PC-3 (cell line): ENCODE results near the gene MAP1B. TPM values are rescaled to one million over a fixed set of nuclear protein-coding genes. Genes with fewer than 3 reads are reported as not detected.

ENCODE experiments used
- ATAC-seq: fragments of 200-7000 bp; cut with Tn5 transposase; 2 replicates; pipeline ENCODE4 v1.9.1; 2020; ENCODE audit warnings: mild to moderate bottlenecking, moderate library complexity
- BruUV-seq: library from RNA; stranded (reverse); fragments of 400-500 nt; replicated peaks from 2 replicates; lab custom pipeline; 2021; lab: Mats Ljungman, UMichigan
- CTCF ChIA-PET: fragments of 300-600 bp; sonication (Branson Sonifier 250); formaldehyde crosslinking; loops from one replicate; lab custom pipeline; 2022; ENCODE audit warnings: antibody characterized with exemption; lab: Charles Lee
- POLR2A ChIA-PET: fragments of 300-600 bp; sonication (Branson Sonifier 250); formaldehyde crosslinking; loops from one replicate; lab custom pipeline; 2022; ENCODE audit warnings: antibody characterized with exemption; ENCODE audit not compliant: unreplicated experiment; lab: Charles Lee
- DNase-seq: peaks from one replicate; pipeline ENCODE4 v3.0.0-alpha.2; 2015
- H2AFZ ChIP-seq: fragments of 300-600 bp; sonication (generic); 2 replicates; pipeline ENCODE4 v1.6.0; 2016; ENCODE audit warnings: antibody characterized with exemption, low read length
- H3F3A ChIP-seq: fragments of 300-600 bp; sonication (generic); one replicate; pipeline ENCODE4 v1.6.0; 2017; ENCODE audit warnings: antibody characterized with exemption, low read length, control low read depth, mild to moderate bottlenecking; ENCODE audit not compliant: unreplicated experiment
- H3K27ac ChIP-seq: fragments of 300-600 bp; sonication (generic); 2 replicates; pipeline ENCODE4 v1.5.1; 2016; ENCODE audit warnings: mild to moderate bottlenecking, low read length
- H3K27me3 ChIP-seq: fragments of 300-600 bp; sonication (generic); 2 replicates; pipeline ENCODE4 v1.6.1; 2016; ENCODE audit warnings: low read length, mixed read lengths
- H3K36me3 ChIP-seq: fragments of 300-600 bp; sonication (generic); 2 replicates; pipeline ENCODE4 v1.6.1; 2016; ENCODE audit warnings: low read depth, mixed run types, low read length, mixed read lengths
- H3K4me1 ChIP-seq: fragments of 300-600 bp; sonication (generic); 2 replicates; pipeline ENCODE4 v1.5.1; 2016; ENCODE audit warnings: low read length; ENCODE audit not compliant: insufficient read depth
- H3K4me2 ChIP-seq: fragments of 300-600 bp; sonication (generic); 2 replicates; pipeline ENCODE4 v1.6.0; 2016; ENCODE audit warnings: low read length
- H3K4me3 ChIP-seq: fragments of 300-600 bp; sonication (generic); 2 replicates; pipeline ENCODE4 v1.5.1; 2016; ENCODE audit warnings: mild to moderate bottlenecking, low read length, mixed read lengths
- H3K79me2 ChIP-seq: fragments of 300-600 bp; sonication (generic); 2 replicates; pipeline ENCODE4 v1.6.1; 2017; ENCODE audit warnings: low read length, mixed read lengths
- H3K9ac ChIP-seq: fragments of 300-600 bp; sonication (generic); 2 replicates; pipeline ENCODE4 v1.6.0; 2016; ENCODE audit warnings: mild to moderate bottlenecking, low read length
- H3K9me2 ChIP-seq: fragments of 300-600 bp; sonication (generic); replicated peaks from 2 replicates; pipeline ENCODE4 v1.6.1; 2016; ENCODE audit warnings: mixed run types, low read length, mixed read lengths
- H3K9me3 ChIP-seq: fragments of 300-600 bp; sonication (generic); 2 replicates; pipeline ENCODE4 v1.6.1; 2016; ENCODE audit warnings: low read length, mixed read lengths
- H4K20me1 ChIP-seq: fragments of 300-600 bp; sonication (generic); 2 replicates; pipeline ENCODE4 v1.6.1; 2016; ENCODE audit warnings: low read length, mixed read lengths
- CTCF ChIP-seq: fragments of 300-600 bp; sonication (generic); conservative IDR thresholded peaks from 2 replicates; pipeline ENCODE4 v1.5.1; 2017; ENCODE audit warnings: antibody characterized with exemption, low read depth, mild to moderate bottlenecking, low read length
- EZH2 ChIP-seq: fragments of 300-600 bp; sonication (generic); IDR thresholded peaks from one replicate; pipeline ENCODE4 v1.6.1; 2017; ENCODE audit warnings: antibody characterized with exemption, mild to moderate bottlenecking, low read length; ENCODE audit not compliant: unreplicated experiment
- EZH2phosphoT487 ChIP-seq: fragments of 300-600 bp; sonication (generic); IDR thresholded peaks from 2 replicates; pipeline ENCODE4 v1.6.1; 2018; ENCODE audit warnings: mild to moderate bottlenecking, antibody characterized with exemption, low read length, borderline replicate concordance
- intact Hi-C: fragments of 100-400 bp; cut with micrococcal nuclease; formaldehyde crosslinking; loops from 2 replicates; pipeline ENCODE4 v1.9.0; 2023
- total RNA-seq: library from RNA; depleted of rRNA; stranded (reverse); fragments of >200 nt; gene quantifications from 2 replicates; pipeline ENCODE4 v1.2.3, GENCODE V29; 2014

MAP1B gene
- total RNA-seq, 1 experiment from 2014 or later = 12.8 TPM

GRCh38 chr5:72212171-72212570 lies 104.9 kb downstream of the MAP1B start:
- Histone ChIP-seq H3K4me3 (no peak overlapping the region), H3K9me3 (no peaks in the 10 kb centered on the region), H3K9ac (no peak overlapping the region), H3K4me2 (no peak overlapping the region), H3K79me2 (no peaks in the 10 kb centered on the region), H2AFZ (no peak overlapping the region), H3F3A (no peaks in the 10 kb centered on the region), H3K4me1 (peaks cover 14% of the 10 kb centered on the region), H3K36me3 (no peaks in the 10 kb centered on the region), H3K9me2 (no peaks in the 10 kb centered on the region), H3K27ac (no peak overlapping the region), H3K27me3 (no peaks in the 10 kb centered on the region), H4K20me1 (no peaks in the 10 kb centered on the region)
- ChIA-PET POLR2A (no interaction called here), CTCF (no interaction called here)
- DNase-seq (no peak), ATAC-seq (no peak)
- intact Hi-C loops = no loop called here
- TF ChIP-seq EZH2phosphoT487 (no peak), CTCF (no peak), EZH2 (no peak)
- no TSS peak for BruUV-seq

DNA sequence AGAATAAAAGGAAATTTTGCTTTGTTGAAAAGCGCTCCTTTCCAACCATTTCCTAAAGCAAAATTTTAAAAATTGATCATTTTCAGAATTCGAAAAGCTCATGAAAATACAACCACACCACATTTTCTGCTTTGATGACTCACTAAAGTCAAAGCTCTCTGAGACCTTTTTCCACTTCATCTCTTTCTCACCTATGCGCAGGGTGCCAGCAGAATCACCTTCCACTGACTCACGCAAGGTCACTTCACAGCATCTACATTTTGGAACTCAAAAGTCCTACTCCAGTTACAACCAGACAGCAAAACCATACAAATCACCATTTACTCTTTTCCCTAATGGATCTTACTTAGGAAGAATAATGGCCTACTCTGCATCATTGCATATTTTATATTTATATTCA lies 106.2 kb downstream of the MAP1B start:
- POLR2A ChIA-PET = no interaction called here
- DNase-seq = no peak

More for the DNA sequence above, 106.2 kb downstream of the MAP1B start:
- Histone ChIP-seq H3F3A (no peaks in the 10 kb centered on the region), H3K27ac (no peak overlapping the region), H3K4me3 (no peak overlapping the region), H3K4me2 (no peak overlapping the region), H3K27me3 (no peaks in the 10 kb centered on the region), H4K20me1 (no peaks in the 10 kb centered on the region), H3K36me3 (no peaks in the 10 kb centered on the region; the same call in 1 of the 2 replicates), H3K9me3 (no peaks in the 10 kb centered on the region), H3K79me2 (no peaks in the 10 kb centered on the region), H3K9me2 (no peaks in the 10 kb centered on the region), H3K9ac (no peak overlapping the region), H3K4me1 (peaks cover 14% of the 10 kb centered on the region), H2AFZ (no peak overlapping the region)
- ATAC-seq = no peak
- CTCF ChIA-PET = no interaction called here
- BruUV-seq = no TSS peak
- TF ChIP-seq EZH2phosphoT487 (no peak), CTCF (no peak)
- intact Hi-C loops = no loop called here
